PFSK-1 (cell line): ENCODE measurements around the gene NET1.

Source experiments
- FOXP2 ChIP-seq: optimal IDR thresholded peaks from 2 replicates; pipeline ENCODE3; 2011; ENCODE audit warnings: borderline replicate concordance, control low read depth, inconsistent platforms; ENCODE audit not compliant: insufficient read depth; ENCODE audit errors: extremely low read length, extremely low read depth
- POLR2AphosphoS5 ChIP-seq: IDR thresholded peaks from 2 replicates; pipeline ENCODE4 v1.6.1; 2012; ENCODE audit warnings: low read depth, mild to moderate bottlenecking, control low read depth, low read length, moderate library complexity
- REST ChIP-seq, 2 experiments: IDR thresholded peaks; 2 replicates each; pipeline versions ENCODE4 v1.6.1 to v1.8.0; 2011 to 2012; ENCODE audit warnings: low read depth in 2 of 2, low read length in 2 of 2, control low read depth in 1 of 2, inconsistent platforms in 1 of 2, mild to moderate bottlenecking in 1 of 2, moderate library complexity in 1 of 2; ENCODE audit not compliant: insufficient read depth in 1 of 2
- SIN3A ChIP-seq: IDR thresholded peaks from 2 replicates; pipeline ENCODE4 v1.6.1; 2012; ENCODE audit warnings: mild to moderate bottlenecking, low read length, moderate library complexity, borderline replicate concordance; ENCODE audit not compliant: insufficient read depth
- TAF1 ChIP-seq: IDR thresholded peaks from 2 replicates; pipeline ENCODE4 v1.6.1; 2012; ENCODE audit warnings: low read length, control low read depth, borderline replicate concordance; ENCODE audit not compliant: insufficient read depth

- TF ChIP-seq SIN3A (no peak), REST (IDR thresholded peaks at IDR 0.05; ENCODE audit: insufficient read depth in 1 of 2, low read depth in 2 of 2, low read length in 2 of 2) (no peak), POLR2AphosphoS5 (no peak), FOXP2 (no peak), TAF1 (no peak)
Observed at GRCh38 chr10:5502571-5503476, 90.5 kb downstream of the NET1 start.
